Activated CD8-positive, alpha-beta memory T cell treated with anti-CD3 and anti-CD28 coated beads for 24 hours (primary cell): ENCODE data around the gene PCDHA3.
"Not testable (repeated sequence)": the region's sequence is repeated elsewhere in the genome, so short reads cannot be mapped to it uniquely, and the experiment has no call there.

Experiments
- DNase-seq: peaks from one replicate; pipeline ENCODE4 v3.0.0-alpha.2; 2020

Gene PCDHA3

DNA sequence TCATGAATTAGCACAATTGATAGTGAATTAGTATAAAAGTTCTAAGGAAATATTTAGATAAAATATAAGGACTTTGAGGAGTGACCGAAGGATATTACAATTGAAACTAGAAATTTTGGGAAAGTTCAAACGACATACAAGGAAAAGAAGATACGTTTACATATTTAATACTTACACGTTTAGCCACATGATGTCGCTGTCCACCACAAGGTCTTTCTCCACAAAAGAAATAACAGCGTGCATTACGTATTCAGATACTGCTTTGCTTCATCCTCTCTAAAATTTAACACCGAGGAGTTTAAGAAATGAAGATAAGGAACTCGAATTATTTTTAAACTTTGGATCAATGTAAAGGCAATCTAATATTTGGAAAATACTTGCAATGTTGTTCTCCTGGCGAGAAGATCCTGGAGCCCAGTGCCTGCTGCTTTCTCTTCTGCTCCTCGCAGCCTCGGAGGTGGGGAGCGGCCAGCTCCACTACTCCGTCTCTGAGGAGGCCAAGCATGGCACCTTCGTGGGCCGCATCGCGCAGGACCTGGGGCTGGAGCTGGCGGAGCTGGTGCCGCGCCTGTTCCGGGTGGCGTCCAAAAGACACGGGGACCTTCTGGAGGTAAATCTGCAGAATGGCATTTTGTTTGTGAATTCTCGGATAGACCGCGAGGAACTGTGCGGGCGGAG, at the start of gene PCDHA3:
Gene PCDHA3, plus strand, starts transcription at position 242 of the 678 bp plus-strand sequence.
- no peak for DNase-seq

GRCh38 chr5:140753561-140753960, 47.3 kb upstream of the PCDHA3 start:
- DNase-seq: no peak

DNA sequence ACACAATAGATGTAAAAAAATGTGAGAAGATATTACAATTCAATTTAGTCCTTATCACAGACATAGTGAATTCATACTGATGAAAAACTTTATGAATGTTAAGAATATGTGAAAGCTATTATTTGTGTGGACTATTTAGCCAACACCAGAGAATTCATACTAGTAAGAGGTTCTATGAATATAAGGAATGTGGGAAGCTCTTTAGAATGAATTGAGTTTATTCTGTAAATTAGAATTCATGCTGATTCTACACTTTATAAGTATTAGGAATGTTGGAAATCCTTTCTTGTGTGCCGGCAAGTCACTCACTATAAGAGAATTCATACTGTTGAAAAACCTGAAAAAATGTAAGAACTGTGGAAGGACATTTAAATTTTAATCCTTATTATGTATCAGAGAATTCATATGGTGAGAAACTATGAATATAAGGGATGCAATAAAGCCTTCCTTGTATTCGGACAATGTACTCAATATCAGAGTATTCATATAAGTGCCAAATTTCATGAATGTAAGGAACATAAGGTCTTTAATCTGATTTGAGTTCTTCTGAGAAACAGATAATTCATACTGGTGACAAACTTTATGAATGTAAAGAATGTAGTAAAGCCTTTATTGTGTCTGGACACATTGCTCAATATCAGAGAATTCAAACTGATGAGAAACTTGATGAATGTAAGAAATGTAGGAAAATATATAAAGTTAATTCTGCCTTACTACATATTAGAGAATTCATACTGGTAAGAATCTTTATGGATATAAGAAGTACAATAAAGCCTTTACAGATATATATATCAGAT, 36.5 kb upstream of the PCDHA3 start:
- no peak for DNase-seq

DNA sequence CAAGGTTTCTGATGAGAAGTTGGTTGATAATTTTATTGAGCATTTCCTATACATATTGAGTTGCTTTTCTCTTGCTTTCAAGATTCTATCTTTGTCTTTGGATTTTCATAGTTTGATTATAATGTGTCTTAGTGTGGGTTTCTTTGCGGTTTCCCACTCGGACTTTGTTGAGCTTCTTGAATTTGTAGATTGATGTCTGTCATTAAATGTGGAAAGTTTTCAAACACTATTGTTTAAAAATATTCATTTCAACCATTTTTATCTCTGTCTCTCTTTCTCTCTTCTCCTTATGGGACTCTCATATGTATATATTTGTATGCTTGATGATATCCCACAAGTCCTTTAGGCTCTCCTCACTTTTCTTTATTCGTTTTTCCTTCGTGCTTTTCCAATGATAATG, 33.4 kb upstream of the PCDHA3 start:
- DNase-seq: no peak

DNA sequence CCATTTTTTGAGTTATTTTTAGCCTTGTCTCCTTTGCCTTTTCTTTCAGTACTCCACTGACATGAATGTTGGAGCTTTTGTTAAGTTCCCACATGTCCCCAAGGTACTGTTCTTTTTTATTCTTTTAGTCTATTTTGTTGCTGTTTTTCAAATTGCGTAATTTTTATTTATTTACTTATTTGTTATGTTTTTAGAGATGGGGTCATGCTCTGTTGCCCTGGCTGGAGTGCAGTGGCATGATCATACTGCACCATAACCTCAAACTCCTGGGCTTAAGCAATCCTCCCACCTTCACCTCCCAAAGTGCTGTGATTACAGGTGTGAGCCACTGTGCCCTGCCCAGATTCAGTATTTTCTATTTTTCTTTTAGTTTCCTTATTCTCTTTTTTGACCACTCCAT, 20.3 kb upstream of the PCDHA3 start:
- DNase-seq: no peak

GRCh38 chr5:140785905-140786686, 14.8 kb upstream of the PCDHA3 start, which contains the start of gene PCDHA1:
Gene PCDHA1, plus strand, starts transcription at chr5:140786140.
- no peak for DNase-seq

DNA sequence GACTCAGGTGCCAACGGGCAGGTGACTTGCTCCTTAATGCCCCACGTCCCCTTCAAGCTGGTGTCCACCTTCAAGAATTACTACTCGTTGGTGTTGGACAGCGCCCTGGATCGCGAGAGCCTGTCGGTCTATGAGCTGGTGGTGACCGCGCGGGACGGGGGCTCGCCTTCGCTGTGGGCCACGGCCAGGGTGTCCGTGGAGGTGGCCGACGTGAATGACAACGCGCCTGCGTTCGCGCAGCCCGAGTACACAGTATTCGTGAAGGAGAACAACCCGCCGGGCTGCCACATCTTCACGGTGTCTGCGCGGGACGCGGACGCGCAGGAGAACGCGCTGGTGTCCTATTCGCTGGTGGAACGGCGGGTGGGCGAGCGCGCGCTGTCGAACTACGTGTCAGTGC, 13.4 kb upstream of the PCDHA3 start:
- not testable (repeated sequence) for DNase-seq

DNA sequence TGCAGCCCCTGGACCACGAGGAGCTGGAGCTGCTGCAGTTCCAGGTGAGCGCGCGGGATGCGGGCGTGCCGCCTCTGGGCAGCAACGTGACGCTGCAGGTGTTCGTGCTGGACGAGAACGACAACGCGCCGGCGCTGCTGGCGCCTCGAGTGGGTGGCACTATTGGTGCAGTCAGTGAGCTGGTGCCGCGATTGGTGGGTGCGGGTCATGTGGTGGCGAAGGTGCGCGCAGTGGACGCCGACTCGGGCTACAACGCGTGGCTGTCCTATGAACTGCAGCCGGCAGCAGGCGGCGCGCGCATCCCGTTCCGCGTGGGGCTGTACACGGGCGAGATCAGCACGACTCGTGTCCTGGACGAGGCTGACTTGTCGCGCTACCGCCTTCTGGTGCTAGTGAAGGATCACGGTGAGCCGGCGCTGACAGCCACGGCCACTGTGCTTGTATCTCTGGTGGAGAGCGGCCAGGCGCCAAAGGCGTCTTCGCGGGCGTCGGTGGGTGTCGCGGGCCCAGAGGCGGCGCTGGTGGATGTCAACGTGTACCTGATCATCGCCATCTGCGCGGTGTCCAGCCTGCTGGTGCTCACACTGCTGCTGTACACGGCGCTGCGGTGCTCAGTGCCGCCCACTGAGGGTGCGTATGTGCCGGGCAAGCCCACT, 12.9 kb upstream of the PCDHA3 start:
- DNase-seq: not testable (repeated sequence)

- no peak for DNase-seq
Measured at GRCh38 chr5:140791089-140791488, 9.8 kb upstream of the PCDHA3 start.

- DNase-seq: no peak
Measured at GRCh38 chr5:140794595-140795258, 6.1 kb upstream of the PCDHA3 start, which contains the start of gene PCDHA2. Gene PCDHA2, plus strand, starts transcription at chr5:140794852.

GRCh38 chr5:140795259-140795641, 5.6 kb upstream of the PCDHA3 start:
- no peak for DNase-seq

DNA sequence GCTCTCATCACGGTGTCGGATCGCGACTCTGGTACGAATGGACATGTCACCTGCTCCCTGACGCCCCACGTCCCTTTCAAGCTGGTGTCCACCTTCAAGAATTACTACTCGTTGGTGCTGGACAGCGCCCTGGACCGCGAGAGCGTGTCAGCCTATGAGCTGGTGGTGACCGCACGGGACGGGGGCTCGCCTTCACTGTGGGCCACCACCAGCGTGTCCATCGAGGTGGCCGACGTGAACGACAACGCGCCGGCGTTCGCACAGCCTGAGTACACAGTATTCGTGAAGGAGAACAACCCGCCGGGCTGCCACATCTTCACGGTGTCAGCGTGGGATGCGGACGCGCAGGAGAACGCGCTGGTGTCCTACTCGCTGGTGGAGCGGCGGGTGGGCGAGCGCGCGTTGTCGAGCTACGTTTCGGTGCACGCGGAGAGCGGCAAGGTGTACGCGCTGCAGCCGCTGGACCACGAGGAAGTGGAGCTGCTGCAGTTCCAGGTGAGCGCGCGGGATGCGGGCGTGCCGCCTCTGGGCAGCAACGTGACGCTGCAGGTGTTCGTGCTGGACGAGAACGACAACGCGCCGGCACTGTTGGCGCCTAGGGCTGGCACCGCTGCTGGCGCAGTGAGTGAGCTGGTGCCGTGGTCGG, 4.7 kb upstream of the PCDHA3 start:
- DNase-seq: not testable (repeated sequence)

DNA sequence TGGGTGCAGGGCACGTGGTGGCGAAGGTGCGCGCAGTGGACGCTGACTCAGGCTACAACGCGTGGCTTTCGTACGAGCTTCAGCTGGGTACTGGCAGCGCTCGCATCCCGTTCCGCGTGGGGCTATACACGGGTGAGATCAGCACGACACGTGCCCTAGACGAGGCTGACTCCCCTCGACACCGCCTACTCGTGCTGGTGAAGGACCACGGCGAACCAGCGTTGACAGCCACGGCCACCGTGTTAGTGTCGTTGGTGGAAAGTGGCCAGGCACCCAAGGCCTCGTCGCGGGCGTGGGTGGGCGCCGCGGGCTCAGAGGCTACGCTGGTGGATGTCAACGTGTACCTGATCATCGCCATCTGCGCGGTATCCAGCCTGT, 4.2 kb upstream of the PCDHA3 start:
- DNase-seq: no peak

GRCh38 chr5:140801494-140801841, 611 bp downstream of the PCDHA3 start:
- no peak for DNase-seq

DNA sequence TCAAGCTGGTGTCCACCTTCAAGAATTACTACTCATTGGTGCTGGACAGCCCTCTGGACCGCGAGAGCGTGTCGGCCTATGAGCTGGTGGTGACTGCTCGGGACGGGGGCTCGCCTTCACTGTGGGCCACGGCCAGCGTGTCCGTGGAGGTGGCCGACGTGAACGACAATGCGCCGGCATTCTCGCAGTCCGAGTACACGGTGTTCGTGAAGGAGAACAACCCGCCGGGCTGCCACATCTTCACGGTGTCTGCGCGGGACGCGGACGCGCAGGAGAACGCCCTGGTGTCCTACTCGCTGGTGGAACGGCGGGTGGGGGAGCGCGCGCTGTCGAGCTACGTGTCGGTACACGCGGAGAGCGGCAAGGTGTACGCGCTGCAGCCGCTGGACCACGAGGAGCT, 1.5 kb downstream of the PCDHA3 start:
- DNase-seq: not testable (repeated sequence)

GRCh38 chr5:140802781-140803271, 2.0 kb downstream of the PCDHA3 start:
- no peak for DNase-seq

DNA sequence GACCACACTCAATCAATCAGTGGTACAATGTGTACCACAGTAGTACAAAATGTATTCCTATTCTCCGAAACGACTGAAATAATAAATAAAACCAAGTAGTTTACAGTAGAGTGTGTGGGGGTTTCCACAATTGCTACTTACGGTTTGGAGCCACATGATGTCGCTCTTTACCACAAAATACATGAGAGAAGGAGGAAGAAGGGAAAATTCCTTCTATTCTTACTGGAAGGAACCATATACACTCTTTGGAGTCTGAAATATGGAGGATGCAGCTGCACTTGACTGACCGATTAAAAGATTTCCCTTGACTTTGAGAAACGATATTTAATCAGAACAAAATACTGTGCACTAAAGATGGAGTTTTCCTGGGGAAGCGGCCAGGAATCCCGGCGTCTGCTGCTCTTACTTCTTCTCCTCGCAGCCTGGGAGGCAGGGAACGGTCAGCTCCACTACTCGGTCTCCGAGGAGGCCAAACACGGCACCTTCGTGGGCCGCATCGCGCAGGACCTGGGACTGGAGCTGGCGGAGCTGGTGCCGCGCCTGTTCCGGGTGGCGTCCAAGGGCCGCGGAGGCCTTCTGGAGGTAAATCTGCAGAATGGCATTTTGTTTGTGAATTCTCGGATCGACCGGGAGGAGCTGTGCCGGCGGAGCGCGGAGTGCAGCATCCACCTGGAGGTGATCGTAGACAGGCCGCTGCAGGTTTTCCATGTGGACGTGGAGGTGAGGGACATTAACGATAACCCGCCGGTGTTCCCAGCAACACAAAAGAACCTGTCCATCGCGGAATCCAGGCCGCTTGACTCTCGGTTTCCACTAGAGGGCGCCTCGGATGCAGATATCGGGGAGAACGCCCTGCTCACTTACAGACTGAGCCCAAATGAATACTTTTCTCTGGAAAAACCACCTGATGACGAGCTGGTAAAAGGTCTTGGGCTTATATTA, 6.2 kb downstream of the PCDHA3 start, which contains the start of gene PCDHA4:
Gene PCDHA4, plus strand, starts transcription at position 235 of the 942 bp plus-strand sequence.
- DNase-seq: no peak

GRCh38 chr5:140808241-140808888, 7.5 kb downstream of the PCDHA3 start:
- DNase-seq: not testable (repeated sequence)

DNA sequence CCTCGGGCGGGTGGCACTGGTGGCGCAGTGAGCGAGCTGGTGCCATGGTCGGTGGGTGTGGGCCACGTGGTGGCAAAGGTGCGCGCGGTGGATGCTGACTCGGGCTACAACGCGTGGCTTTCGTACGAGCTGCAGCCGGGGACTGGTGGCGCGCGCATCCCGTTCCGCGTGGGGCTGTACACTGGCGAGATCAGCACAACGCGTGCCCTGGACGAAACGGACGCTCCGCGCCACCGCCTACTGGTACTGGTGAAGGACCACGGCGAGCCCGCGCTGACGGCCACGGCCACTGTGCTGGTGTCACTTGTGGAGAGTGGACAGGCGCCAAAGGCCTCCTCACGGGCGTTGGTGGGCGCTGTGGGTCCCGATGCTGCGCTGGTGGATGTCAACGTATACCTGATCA, 8.0 kb downstream of the PCDHA3 start:
- no peak for DNase-seq
